K562 (cell line): ENCODE measurements around the gene RNH1. TPM values are rescaled to one million over a fixed set of nuclear protein-coding genes. Genes with fewer than 3 reads are reported as not detected.

Experiments used
- GATAD2A ChIP-seq: fragments of 450-650 bp; IDR thresholded peaks from 2 replicates; pipeline ENCODE4 v1.6.1; 2017
- KLF16 ChIP-seq: IDR thresholded peaks from 2 replicates; pipeline ENCODE4 v1.6.1; 2016; ENCODE audit warnings: antibody characterized with exemption
- MBD2 ChIP-seq: sonication (generic); IDR thresholded peaks from 2 replicates; pipeline ENCODE4 v1.6.1; 2016; ENCODE audit warnings: low read depth, borderline replicate concordance
- POLR2A ChIP-seq: fragments of 450-650 bp; conservative IDR thresholded peaks from 2 replicates; pipeline ENCODE4 v1.6.1; 2016
- POLR2G ChIP-seq: fragments of 200-400 bp; formaldehyde crosslinking; IDR thresholded peaks from 2 replicates; pipeline ENCODE4 v1.6.1; 2017; ENCODE audit warnings: low read depth, mild to moderate bottlenecking, antibody characterized with exemption, low read length, moderate library complexity
- RBFOX2 ChIP-seq: fragments of 200-400 bp; formaldehyde crosslinking; IDR thresholded peaks from 2 replicates; pipeline ENCODE4 v1.6.1; 2017; ENCODE audit warnings: low read depth, mild to moderate bottlenecking, low read length, moderate library complexity
- SMAD4 ChIP-seq: fragments of 250-450 bp; sonication (Bioruptor Pico); conservative IDR thresholded peaks from 2 replicates; pipeline ENCODE4 v1.8.0; 2021; ENCODE audit warnings: inconsistent platforms, mild to moderate bottlenecking, moderate library complexity
- TAF1 ChIP-seq: IDR thresholded peaks from 2 replicates; pipeline ENCODE4 v1.6.1; 2011; ENCODE audit warnings: mild to moderate bottlenecking, low read length, moderate library complexity; ENCODE audit not compliant: insufficient read depth, control insufficient read depth, severe bottlenecking; ENCODE audit errors: extremely low read depth
- ZNF143 ChIP-seq: sonication (generic); formaldehyde crosslinking; IDR thresholded peaks from 2 replicates; pipeline ENCODE4 v1.9.0; 2022; ENCODE audit warnings: mild to moderate bottlenecking, missing genetic modification reagents
- ZZZ3 ChIP-seq: fragments of 450-650 bp; IDR thresholded peaks from 2 replicates; pipeline ENCODE4 v1.6.1; 2016; ENCODE audit warnings: antibody characterized with exemption, mild to moderate bottlenecking, moderate library complexity
- polyA plus RNA-seq, 8 experiments: library from polyadenylated mRNA; depleted of rRNA in 4 of 8; stranded (reverse) in 5 of 8; unstranded in 3 of 8; fragments of >200 nt; fragmentation: Nextera tagmentation in 2 of 8; fragmentation: Illumina TruSeq in 1 of 8; extraction: Ambion mirVana in 2 of 8; extraction: Trizol in 1 of 8; gene quantifications; 2 replicates each; pipeline versions ENCODE4 v1.2.1 to v1.2.3, GENCODE V29; 2011 to 2014; ENCODE audit warnings: inconsistent platforms in 1 of 8, missing spikeins in 1 of 8
- total RNA-seq, 7 experiments: library from RNA; depleted of rRNA in 6 of 7; stranded (reverse); fragments of >200 nt in 6 of 7; fragmentation: Illumina TruSeq in 2 of 7; extraction: Trizol in 2 of 7; gene quantifications; 2 replicates each; pipeline versions ENCODE4 v1.2.1 to v1.2.3, GENCODE V29; 2011 to 2021; ENCODE audit warnings: low replicate concordance in 1 of 7
- TF ChIP-seq, protein P1 (sequence below), 2 experiments: IDR thresholded peaks; 2 replicates each; pipeline ENCODE4 v1.6.1; 2011; ENCODE audit warnings: borderline replicate concordance in 1 of 2, control low read depth in 1 of 2, low read depth in 1 of 2, low read length in 1 of 2, mild to moderate bottlenecking in 1 of 2, mixed read lengths in 1 of 2, moderate library complexity in 1 of 2; ENCODE audit not compliant: insufficient read depth in 1 of 2, insufficient read length in 1 of 2, poor library complexity in 1 of 2, severe bottlenecking in 1 of 2; ENCODE audit errors: extremely low read depth in 1 of 2
- TF ChIP-seq, protein P2 (sequence below), 2 experiments: fragments of 450-650 bp; formaldehyde crosslinking in 1 of 2; IDR thresholded peaks; 2 replicates each; pipeline versions ENCODE4 v1.4.0 to v1.6.1; 2014 to 2020; ENCODE audit warnings: mild to moderate bottlenecking in 2 of 2, borderline replicate concordance in 1 of 2, low read depth in 1 of 2

RNH1 gene
- total and polyA plus RNA-seq, 9 of the 15 experiments (the other 6 are each of a cell fraction or from before 2014, with no cell fraction given): 2.5 to 160 (median 44.3) TPM

DNA sequence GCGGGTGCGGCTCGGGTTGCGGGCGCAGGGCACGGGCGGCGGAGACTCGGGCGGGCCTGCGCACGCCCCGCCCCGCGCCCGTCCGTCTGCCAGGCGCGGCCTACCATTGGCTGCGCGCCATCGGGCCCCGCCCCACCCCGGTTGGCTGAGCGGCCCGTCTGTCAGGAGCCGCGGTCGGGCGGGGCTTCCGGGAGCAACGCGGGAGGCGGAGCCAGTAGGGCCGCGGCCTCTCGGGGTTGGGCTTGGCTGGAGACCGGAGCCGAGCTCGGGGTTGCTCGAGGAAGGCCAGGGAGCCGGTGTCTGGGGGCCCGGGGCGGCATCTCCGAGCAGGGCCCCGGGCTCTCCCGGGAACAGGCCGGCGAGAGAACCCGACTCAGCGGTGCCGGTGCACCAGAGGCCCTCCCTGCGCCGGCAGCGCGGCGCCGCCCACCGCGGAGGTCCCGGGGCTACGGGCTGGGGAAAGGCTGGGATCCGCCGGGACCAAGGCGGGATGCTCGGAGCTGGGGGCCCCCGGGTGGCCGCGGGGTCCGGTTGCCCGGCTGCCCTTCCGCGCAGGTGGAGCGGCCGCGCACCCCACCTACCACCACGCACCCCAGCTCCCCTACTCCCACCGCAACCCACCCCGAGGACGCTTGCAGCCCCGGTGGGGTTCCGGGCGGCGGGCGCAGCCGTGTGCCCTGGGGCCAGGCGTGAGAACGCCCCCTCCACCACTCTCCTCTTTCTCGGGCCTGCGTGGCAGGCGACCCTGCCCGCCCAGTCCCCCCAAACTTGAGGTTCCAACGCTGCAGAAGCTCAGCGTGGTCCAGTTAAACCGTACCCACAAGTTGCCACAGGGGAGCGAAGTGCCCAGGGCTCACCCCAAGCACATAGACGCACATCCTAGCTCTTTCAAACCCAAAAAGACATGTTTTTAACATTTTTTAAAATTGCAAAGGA lies 28.7 kb upstream of the RNH1 start, which contains the start of gene HRAS (continued):
- TF ChIP-seq, protein P1, sequence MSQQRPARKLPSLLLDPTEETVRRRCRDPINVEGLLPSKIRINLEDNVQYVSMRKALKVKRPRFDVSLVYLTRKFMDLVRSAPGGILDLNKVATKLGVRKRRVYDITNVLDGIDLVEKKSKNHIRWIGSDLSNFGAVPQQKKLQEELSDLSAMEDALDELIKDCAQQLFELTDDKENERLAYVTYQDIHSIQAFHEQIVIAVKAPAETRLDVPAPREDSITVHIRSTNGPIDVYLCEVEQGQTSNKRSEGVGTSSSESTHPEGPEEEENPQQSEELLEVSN (IDR thresholded peaks at IDR 0.05; ENCODE audit: borderline replicate concordance in 1 of 2, extremely low read depth in 1 of 2, insufficient read depth in 1 of 2, insufficient read length in 1 of 2, low read depth in 1 of 2, low read length in 1 of 2, poor library complexity in 1 of 2, severe bottlenecking in 1 of 2): peak in 1 of 2 experiments; percentile 37
- TF ChIP-seq POLR2A (peak; percentile 76), KLF16 (no peak), GATAD2A (peak; percentile 47; the same call in 1 of the 2 replicates), RBFOX2 (peak; percentile 85), SMAD4 (0 out of 2 replicates have a peak, but pooled peaks have one; percentile 24), ZZZ3 (no peak), POLR2G (peak; percentile 93), TAF1 (peak; percentile 61), ZNF143 (CRISPR knock-in tag) (no peak), MBD2 (peak; percentile 86; the same call in 1 of the 2 replicates)
- TF ChIP-seq, protein P2, sequence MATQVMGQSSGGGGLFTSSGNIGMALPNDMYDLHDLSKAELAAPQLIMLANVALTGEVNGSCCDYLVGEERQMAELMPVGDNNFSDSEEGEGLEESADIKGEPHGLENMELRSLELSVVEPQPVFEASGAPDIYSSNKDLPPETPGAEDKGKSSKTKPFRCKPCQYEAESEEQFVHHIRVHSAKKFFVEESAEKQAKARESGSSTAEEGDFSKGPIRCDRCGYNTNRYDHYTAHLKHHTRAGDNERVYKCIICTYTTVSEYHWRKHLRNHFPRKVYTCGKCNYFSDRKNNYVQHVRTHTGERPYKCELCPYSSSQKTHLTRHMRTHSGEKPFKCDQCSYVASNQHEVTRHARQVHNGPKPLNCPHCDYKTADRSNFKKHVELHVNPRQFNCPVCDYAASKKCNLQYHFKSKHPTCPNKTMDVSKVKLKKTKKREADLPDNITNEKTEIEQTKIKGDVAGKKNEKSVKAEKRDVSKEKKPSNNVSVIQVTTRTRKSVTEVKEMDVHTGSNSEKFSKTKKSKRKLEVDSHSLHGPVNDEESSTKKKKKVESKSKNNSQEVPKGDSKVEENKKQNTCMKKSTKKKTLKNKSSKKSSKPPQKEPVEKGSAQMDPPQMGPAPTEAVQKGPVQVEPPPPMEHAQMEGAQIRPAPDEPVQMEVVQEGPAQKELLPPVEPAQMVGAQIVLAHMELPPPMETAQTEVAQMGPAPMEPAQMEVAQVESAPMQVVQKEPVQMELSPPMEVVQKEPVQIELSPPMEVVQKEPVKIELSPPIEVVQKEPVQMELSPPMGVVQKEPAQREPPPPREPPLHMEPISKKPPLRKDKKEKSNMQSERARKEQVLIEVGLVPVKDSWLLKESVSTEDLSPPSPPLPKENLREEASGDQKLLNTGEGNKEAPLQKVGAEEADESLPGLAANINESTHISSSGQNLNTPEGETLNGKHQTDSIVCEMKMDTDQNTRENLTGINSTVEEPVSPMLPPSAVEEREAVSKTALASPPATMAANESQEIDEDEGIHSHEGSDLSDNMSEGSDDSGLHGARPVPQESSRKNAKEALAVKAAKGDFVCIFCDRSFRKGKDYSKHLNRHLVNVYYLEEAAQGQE (IDR thresholded peaks at IDR 0.05; ENCODE audit: borderline replicate concordance): no peak
- TF ChIP-seq, protein P2 (CRISPR knock-in tag; IDR thresholded peaks at IDR 0.05; ENCODE audit: low read depth): peak; percentile 35; the same call in 1 of the 2 replicates
